ENCODE results near the gene FRMD4B.

DNA sequence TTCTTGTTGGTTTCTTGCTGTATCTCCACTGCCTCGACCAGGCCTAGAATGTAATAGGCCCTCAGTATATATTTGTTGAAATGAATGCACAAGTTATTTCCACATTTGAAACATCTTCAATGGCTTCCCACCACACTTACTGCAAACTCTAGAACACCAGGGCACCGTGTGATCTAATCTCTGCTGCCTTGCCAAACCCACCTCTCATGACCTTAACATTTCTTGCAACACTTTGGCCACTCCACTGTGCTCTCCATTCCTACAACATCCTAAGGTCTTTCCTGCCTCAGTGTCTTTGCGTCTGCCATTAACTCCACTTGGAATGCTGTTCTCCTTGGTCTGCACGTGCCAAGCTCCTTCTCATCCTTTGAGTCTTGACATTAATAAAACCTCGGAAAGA is 14.1 kb downstream of the FRMD4B start:
- TF ChIP-seq, protein P1, sequence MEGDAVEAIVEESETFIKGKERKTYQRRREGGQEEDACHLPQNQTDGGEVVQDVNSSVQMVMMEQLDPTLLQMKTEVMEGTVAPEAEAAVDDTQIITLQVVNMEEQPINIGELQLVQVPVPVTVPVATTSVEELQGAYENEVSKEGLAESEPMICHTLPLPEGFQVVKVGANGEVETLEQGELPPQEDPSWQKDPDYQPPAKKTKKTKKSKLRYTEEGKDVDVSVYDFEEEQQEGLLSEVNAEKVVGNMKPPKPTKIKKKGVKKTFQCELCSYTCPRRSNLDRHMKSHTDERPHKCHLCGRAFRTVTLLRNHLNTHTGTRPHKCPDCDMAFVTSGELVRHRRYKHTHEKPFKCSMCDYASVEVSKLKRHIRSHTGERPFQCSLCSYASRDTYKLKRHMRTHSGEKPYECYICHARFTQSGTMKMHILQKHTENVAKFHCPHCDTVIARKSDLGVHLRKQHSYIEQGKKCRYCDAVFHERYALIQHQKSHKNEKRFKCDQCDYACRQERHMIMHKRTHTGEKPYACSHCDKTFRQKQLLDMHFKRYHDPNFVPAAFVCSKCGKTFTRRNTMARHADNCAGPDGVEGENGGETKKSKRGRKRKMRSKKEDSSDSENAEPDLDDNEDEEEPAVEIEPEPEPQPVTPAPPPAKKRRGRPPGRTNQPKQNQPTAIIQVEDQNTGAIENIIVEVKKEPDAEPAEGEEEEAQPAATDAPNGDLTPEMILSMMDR (IDR thresholded peaks at IDR 0.05; ENCODE audit: insufficient read depth, low read length), result no peak
- TF ChIP-seq POLR2AphosphoS5 (IDR thresholded peaks at IDR 0.05; ENCODE audit: low read depth), result no peak
- TF ChIP-seq, protein P2, sequence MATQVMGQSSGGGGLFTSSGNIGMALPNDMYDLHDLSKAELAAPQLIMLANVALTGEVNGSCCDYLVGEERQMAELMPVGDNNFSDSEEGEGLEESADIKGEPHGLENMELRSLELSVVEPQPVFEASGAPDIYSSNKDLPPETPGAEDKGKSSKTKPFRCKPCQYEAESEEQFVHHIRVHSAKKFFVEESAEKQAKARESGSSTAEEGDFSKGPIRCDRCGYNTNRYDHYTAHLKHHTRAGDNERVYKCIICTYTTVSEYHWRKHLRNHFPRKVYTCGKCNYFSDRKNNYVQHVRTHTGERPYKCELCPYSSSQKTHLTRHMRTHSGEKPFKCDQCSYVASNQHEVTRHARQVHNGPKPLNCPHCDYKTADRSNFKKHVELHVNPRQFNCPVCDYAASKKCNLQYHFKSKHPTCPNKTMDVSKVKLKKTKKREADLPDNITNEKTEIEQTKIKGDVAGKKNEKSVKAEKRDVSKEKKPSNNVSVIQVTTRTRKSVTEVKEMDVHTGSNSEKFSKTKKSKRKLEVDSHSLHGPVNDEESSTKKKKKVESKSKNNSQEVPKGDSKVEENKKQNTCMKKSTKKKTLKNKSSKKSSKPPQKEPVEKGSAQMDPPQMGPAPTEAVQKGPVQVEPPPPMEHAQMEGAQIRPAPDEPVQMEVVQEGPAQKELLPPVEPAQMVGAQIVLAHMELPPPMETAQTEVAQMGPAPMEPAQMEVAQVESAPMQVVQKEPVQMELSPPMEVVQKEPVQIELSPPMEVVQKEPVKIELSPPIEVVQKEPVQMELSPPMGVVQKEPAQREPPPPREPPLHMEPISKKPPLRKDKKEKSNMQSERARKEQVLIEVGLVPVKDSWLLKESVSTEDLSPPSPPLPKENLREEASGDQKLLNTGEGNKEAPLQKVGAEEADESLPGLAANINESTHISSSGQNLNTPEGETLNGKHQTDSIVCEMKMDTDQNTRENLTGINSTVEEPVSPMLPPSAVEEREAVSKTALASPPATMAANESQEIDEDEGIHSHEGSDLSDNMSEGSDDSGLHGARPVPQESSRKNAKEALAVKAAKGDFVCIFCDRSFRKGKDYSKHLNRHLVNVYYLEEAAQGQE (IDR thresholded peaks at IDR 0.05; ENCODE audit: insufficient replicate concordance, low read depth), result no peak
